ENCODE data around the gene LMOD1.
"Not testable (repeated sequence)": the region's sequence is repeated elsewhere in the genome, so short reads cannot be mapped to it uniquely, and the experiment has no call there.

LMOD1 gene

GRCh38 chr1:201946224-201946908 lies at the start of gene LMOD1:
Gene LMOD1, minus strand, starts transcription at chr1:201946548. Its CDS starts 208 bp downstream, at chr1:201946340.
- in situ Hi-C loops (cut with MboI; ENCODE audit: low sequenced_read_pairs) = no loop called here

DNA sequence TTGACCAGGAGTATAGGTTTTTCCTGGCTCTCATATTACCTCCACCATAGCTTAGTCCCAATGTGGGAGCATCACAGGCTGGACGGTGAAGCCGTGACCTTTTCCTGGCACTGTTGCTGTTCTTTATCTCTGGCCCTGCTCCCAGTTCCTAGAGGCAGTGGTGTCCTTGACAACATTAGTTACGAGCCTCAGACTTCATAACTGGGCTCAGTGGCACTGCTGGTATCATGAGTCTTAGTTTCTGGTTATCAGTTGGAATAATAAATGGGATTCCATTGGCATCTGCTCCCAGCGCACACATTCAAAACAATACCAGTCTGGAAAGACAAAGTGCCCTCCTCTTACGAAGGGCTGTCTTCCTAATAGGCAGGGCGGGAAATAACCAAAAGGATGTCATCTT lies 44.1 kb upstream of the LMOD1 start:
- in situ Hi-C loops (cut with MboI; ENCODE audit: low sequenced_read_pairs) = no loop called here

DNA sequence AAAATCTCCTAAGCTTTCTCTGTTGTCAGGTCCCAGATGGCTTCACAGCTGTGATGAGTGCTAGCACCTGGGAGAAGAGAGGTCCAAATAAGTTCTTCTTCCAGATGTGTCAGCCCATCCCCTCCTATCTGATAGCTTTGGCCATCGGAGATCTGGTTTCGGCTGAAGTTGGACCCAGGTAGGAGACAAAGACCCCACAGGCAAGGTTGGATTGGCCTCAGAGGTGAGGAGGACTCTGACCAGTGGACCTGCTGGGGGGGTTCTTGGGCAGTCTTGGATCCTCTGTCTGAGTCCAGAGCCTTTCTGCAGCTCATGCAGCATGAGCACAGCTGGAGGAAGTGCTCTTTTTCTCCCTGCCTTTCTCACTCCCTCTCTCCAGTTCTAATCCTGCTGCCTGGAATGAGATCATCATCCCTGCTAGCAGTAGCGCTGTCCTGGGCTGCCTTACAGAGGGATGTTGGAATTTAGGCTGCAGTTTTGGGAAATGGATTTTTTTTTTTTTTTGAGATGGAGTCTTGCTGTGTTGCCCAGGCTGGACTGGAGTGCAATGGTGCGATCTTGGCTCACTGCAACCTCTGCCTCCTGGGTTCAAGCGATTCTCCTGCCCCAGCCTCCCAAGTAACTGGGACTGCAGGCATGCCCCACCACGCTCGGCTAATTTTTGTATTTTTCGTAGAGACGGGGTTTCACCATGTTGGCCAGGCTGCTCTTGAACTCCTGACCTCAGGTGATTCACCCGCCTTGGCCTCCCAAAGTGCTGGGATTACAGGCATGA lies 43.2 kb upstream of the LMOD1 start:
- in situ Hi-C loops (cut with MboI; ENCODE audit: low sequenced_read_pairs) = no loop called here

DNA sequence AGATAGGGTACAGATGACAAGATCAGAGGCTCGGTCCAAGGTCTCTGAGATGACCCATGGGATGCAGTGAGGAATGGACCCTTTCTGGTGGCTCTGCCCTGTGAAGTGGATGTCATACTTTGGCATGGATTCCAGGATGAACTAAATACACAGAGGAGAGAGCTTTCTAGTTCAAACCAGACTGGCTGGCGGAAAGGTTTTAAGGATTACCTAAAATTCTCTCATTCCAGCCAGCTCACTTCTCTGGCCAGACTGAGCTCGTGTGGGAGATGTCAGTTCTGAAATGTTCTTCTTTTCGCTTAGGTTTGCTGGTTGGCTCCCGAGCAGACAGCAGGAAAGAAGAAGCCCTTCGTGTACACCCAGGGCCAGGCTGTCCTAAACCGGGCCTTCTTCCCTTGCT lies 42.3 kb upstream of the LMOD1 start:
- in situ Hi-C loops (cut with MboI; ENCODE audit: low sequenced_read_pairs) = no loop called here

- in situ Hi-C loops (cut with MboI; ENCODE audit: low sequenced_read_pairs) = no loop called here
Observed at GRCh38 chr1:201985355-201985754, 39.0 kb upstream of the LMOD1 start.

DNA sequence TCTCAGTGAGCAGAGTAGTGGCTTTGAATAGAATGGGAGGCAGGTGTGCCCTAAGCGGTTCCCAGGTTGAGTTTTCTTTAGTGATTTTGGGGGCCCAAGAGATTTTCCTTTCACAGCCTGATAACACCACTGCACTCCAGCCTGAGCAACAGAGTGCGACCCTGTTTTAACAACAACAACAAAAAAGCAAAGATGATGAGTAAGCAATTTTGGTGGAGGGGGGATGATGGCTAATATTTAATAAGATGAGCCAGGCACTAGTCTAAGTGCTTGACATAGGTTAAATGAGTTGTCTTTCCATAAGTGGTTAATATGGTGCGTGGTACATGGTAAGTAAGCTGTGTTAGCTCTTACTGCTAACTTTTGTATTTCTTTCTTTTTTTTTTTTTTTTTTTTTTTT lies 38.1 kb upstream of the LMOD1 start:
- in situ Hi-C loops (cut with MboI; ENCODE audit: low sequenced_read_pairs) = no loop called here

- in situ Hi-C loops (cut with MboI; ENCODE audit: low sequenced_read_pairs) = no loop called here
Observed at GRCh38 chr1:201983380-201983805, 37.0 kb upstream of the LMOD1 start.

- in situ Hi-C loops (cut with MboI; ENCODE audit: low sequenced_read_pairs) = no loop called here
Observed at GRCh38 chr1:201982623-201983379, 36.5 kb upstream of the LMOD1 start, which contains the start of gene RNPEP. Gene RNPEP, plus strand, starts transcription at chr1:201982648. Its CDS starts 19 bp downstream, at chr1:201982667.

DNA sequence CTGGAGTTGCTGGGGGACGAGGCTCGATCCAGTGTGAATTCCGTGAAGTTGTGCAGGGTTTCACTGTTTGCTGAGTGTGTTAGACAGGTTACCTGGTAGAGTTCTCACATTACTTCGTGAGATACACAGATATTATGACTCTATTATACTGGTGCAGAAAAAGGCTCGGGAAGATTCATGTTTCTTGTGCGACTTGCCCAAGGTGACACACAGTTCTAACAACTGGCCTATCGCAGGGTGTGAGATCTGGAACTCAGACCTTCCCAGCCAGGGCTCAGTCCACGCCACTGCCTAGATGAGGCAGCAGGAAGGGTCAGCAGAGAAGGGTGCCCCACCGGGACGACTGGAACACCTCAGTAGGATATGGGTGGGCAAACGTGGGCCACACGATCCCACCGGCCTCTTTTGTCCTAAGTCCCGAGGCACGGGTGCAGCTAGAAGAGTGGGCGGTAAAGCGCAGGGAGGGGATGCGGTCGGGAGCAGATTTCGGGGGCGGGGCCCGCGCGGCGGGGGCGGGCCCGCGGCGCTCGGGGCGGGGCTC lies 35.8 kb upstream of the LMOD1 start:
- in situ Hi-C loops (cut with MboI; ENCODE audit: low sequenced_read_pairs) = no loop called here

DNA sequence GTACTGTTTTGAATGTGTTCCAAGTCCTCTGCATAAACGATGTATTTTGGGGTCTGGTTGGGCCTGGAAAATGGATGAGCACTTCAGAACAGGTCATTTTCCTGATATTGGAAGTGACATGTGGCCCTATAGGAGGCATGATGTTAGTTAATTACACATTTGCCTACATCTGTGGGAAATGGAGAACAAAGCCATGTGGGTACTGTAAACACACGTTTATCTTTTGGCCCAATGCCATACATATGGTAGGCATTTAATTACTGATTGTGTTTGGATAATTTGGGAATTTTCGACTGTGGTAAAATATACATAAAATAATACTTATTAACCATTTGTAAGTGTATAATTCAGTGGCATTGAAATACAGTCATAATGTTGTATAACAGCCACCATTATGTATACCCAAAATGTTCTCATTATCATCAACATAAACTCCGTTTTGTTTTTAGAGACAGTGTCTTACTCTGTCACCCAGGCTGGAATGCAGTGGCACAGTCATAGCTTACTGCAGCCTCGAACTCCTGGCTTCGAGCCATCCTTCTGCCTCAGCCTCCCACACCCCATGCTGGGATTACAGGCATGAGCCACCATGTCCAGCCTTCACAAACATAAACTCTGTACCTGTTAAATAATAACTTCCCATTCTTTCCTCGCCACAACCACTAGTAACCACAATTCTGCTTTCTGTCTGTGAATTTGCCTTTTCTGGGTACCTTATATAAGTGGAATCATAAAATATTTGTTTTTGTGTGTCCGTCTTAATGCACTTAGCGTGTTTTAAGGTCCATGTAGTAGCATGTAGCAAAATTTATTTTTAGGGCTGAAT lies 24.2 kb upstream of the LMOD1 start:
- in situ Hi-C loops (cut with MboI; ENCODE audit: low sequenced_read_pairs) = no loop called here

DNA sequence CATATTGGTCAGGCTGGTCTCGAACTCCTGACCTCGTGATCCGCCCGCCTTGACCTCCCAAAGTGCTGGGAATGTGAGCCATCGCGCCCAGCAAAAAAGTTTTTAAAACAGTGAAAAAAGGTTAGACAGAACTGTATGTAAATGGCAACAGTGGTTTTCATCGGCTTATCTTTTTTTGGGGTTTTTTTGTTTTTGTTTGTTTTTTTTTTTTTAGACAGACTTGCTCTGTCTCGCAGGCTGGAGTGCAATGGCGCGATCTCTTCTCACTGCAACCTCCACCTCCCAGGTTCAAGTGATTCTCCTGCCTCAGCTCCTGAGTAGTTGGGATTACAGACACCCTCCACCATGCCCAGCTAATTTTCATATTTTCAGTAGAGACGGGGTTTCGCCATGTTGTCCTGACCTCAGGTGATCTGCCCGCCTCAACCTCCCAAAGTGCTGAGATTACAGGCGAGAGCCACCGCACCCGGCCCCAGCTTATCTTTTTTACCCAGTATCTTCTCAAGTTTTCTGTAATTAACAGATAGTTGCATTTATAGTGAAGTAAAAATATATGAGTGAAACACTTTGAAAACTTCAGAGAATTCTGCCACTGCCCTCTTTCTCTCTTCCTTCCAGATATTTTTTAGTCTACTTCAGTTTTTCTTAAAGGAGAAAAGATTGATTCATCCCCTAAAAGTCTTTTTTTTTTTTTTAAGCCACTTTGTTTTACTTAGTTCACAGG lies 22.0 kb upstream of the LMOD1 start:
- in situ Hi-C loops (cut with MboI; ENCODE audit: low sequenced_read_pairs) = no loop called here

DNA sequence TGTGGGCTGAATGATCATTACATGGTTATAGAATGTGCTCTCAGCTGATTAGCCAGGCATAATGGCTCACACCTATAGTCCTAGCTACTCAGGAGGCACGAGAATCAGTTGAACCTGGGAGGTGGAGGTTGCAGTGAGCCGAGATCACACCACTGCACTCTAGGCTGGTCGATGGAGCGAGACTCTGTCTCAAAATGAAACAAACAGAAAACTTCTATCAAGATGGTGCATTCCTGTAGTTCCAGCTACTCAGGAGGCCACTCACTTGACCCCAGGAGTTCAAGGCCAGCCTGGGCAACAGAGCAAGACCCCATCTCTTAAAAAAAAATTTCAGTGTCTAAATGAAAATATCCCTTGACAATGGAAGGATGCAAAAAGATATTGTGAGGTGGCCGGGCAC lies 19.8 kb upstream of the LMOD1 start:
- in situ Hi-C loops (cut with MboI; ENCODE audit: low sequenced_read_pairs) = no loop called here

- in situ Hi-C loops (cut with MboI; ENCODE audit: low sequenced_read_pairs) = no loop called here
Observed at GRCh38 chr1:201964261-201964660, 17.9 kb upstream of the LMOD1 start.

DNA sequence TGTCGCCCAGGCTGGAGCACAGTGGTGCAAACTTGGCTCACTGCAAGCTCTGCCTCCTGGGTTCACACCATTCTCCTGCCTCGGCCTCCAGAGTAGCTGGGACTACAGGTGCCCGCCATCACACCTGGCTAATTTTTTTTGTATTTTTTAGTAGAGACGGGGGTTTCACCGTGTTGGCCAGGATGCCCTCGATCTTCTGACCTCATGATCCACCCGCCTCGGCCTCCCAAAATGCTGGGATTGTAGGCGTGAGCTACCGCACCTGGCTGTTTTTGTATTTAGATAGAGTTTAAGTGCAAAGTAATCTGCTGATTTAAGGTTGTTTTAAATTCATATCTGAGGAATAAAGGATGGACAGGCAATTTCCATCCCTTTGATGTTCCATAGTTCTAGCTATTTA lies 16.0 kb upstream of the LMOD1 start:
- in situ Hi-C loops (cut with MboI; ENCODE audit: low sequenced_read_pairs) = not testable (repeated sequence)

DNA sequence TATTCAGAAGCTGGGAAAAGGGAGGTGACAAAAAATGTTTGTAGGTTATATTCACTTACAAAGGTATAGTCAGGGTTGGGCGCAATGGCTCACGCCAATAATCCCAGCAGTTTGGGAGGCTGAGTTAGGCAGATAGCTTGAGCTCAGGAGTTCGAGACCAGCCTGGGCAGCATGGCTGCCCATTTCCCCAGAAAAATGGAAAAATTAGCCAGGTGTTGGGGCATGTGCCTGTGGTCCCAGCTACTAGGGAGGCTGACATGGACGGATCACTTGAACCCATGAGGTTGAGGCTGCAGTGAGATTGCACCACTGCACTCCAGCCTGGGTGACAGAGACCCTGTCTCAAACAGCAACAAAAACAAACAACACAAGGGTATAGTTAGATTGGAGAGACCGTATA lies 12.0 kb upstream of the LMOD1 start:
- in situ Hi-C loops (cut with MboI; ENCODE audit: low sequenced_read_pairs) = no loop called here

GRCh38 chr1:201955729-201956143 lies 9.4 kb upstream of the LMOD1 start:
- in situ Hi-C loops (cut with MboI; ENCODE audit: low sequenced_read_pairs) = no loop called here

DNA sequence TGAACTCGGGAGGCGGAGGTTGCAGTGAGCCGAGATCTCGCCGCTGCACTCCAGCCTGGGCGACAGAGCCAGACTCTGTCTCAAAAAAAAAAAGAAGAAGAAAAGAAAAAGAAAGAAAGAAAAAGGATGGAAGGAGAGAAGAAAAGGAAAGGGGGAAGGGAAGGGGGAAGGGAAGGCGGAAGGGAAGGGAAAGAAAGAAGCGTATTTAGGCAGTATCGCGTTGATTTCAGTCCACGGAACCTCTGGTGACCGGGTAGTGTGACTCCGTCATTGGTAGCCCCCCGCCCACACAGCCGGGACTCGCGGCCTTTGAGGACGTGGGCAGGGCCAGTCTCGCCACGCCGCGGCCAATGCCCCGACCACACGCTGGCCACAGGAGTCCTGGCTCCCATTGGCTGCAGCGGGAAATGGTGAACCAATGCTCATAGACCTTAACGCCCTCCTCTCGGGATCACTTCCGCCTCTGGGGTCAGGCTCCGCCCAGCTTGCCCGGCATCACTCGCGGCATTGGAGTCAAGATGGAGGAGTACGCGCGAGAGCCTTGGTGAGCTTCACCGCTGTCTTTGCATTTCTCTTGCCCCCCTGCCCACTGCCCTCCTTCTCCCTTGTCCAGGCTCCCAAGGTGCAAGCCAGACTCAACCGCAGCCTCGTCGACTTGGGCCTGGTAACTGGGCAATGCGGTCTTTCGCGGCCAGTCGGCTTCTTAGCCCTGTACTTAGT lies 8.8 kb upstream of the LMOD1 start, which contains the start of gene TIMM17A:
Gene TIMM17A (plus strand): TSS at position 495 of the 720 bp plus-strand sequence. CDS start 24 bp downstream, at position 519.
- in situ Hi-C loops (cut with MboI; ENCODE audit: low sequenced_read_pairs) = no loop called here

- in situ Hi-C loops (cut with MboI; ENCODE audit: low sequenced_read_pairs) = no loop called here
Observed at GRCh38 chr1:201954263-201955008, 8.1 kb upstream of the LMOD1 start.
